Psoas muscle (tissue), 8 donors: ENCODE data around the gene ERICH3. TPM values are rescaled to one million over a fixed set of nuclear protein-coding genes. Genes with fewer than 3 reads are reported as not detected.

Experiments
- ATAC-seq, 4 donors: fragments of 200-7000 bp; cut with Tn5 transposase; one replicate each; pipeline ENCODE4 v1.9.1; 2020; ENCODE audit warnings: moderate library complexity in 3 of 4, mild to moderate bottlenecking in 2 of 4
- DNase-seq, 2 donors: peaks; one replicate each; pipeline ENCODE4 v3.0.0-alpha.2; 2020
- H3K27ac ChIP-seq: fragments of 200-600 bp; one replicate; pipeline ENCODE4 v1.8.0; 2022
- H3K27me3 ChIP-seq, 3 donors: fragments of 200-600 bp in 1 of 3; one replicate each; pipeline versions ENCODE4 v1.6.1 to v1.8.0; 2013 to 2022; ENCODE audit warnings: low read length in 2 of 3, mild to moderate bottlenecking in 2 of 3, moderate library complexity in 1 of 3; ENCODE audit not compliant: insufficient read depth in 3 of 3
- H3K36me3 ChIP-seq, 2 donors: fragments of 200-600 bp in 1 of 2; one replicate each; pipeline versions ENCODE4 v1.6.1 to v1.8.0; 2013 to 2022; ENCODE audit warnings: low read depth in 1 of 2, mild to moderate bottlenecking in 1 of 2, moderate library complexity in 1 of 2; ENCODE audit not compliant: insufficient read depth in 1 of 2
- H3K4me1 ChIP-seq: fragments of 200-600 bp; one replicate; pipeline ENCODE4 v1.8.0; 2022
- H3K4me3 ChIP-seq: fragments of 200-600 bp; one replicate; pipeline ENCODE4 v1.8.0; 2022; ENCODE audit warnings: mild to moderate bottlenecking
- H3K9me3 ChIP-seq: fragments of 200-600 bp; one replicate; pipeline ENCODE4 v1.8.0; 2022
- WGBS, 3 donors: extraction: QIAGEN DNeasy Blood & Tissue Kit; methylation state at CpG; one replicate each; pipeline versions ENCODE4 v1.1.6 to v1.1.7; 2013; 5-methylcytosine and 5-hydroxymethylcytosine counted together
- intact Hi-C, 2 donors: fragments of 100-400 bp; cut with DNase I; formaldehyde crosslinking; loops; one replicate each; pipeline versions ENCODE4 v1.11.0 to v1.14.2; 2022
- polyA plus RNA-seq, 3 donors: library from polyadenylated mRNA; stranded (reverse); fragments of 200-250 nt; gene quantifications; one replicate each; pipeline ENCODE4 v1.2.3, GENCODE V29; 2013
- total RNA-seq, 4 donors: library from RNA; stranded (reverse); fragmentation: NEBNext Ultra II Directional in 2 of 4; extraction: Animal tissue kit (Norgen Biotek cat#: 25700) in 2 of 4; gene quantifications; one replicate each; pipeline versions ENCODE4 v1.2.1 to v1.2.4, GENCODE V29; 2021 to 2023
- TF ChIP-seq, protein P1 (sequence below): fragments of 200-600 bp; IDR thresholded peaks from one replicate; pipeline ENCODE4 v1.8.0; 2022; ENCODE audit warnings: antibody characterized with exemption
- donor health status: healthy with polysubstance abuse.
- donor health status: DM: no; HTN: no; CAD: no; lungs with moderate emphysema.
- donor health status: Bipolar disorder and iron deficiency.
- donor health status: healthy.
- donor health status: DM: yes; HTN: yes; CAD: no.
- donor health status: DM: no; HTN: no; CAD: no.
- donor health status: DM: no; HTN: no; CAD: no.
- donor health status: DM: yes; HTN: yes; CAD: no.

ERICH3 gene
- total and polyA plus RNA-seq, 7 donors = 0.04 to 0.12 TPM; not detected in 5

DNA sequence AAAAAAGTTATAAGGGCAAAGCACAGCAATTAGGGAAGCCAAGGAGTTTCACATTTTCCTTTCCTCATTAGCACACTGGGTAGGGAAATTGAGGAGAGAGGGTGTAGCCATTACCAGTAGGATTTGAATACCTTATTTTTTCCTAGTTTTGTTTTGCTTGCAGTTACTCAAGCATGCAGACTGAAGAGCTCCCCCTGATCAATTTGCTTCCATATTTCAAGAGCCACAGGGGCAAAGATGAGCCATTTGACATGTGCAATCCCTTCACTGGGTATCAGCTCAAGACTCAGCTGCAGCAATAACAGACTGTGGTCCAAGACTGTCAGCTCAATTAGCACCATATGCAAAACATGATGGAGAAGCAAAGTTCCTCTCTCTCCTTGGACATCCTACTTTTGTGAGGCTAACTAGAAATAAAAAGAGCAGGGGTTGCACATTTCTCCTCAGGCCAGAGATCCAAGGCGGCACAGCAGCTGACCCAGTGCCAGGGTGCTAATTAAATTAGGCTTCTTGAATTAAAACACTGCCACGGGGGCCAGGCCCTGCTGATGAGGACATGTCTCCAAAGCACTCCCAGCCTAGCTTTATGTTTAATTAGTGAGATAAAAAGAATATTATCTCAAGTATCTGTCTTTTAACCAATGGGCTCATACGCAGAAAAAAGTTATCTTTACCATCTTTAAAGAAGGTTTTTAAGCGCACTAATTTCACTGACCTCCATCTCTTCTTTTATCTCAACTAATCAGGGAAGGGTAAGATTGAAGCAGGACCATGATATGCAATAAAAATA is 124.4 kb downstream of the ERICH3 start:
- no peaks in the 10 kb centered on the region for H3K27me3 ChIP-seq
- no peaks in the 10 kb centered on the region for H3K9me3 ChIP-seq
- TF ChIP-seq, protein P1, sequence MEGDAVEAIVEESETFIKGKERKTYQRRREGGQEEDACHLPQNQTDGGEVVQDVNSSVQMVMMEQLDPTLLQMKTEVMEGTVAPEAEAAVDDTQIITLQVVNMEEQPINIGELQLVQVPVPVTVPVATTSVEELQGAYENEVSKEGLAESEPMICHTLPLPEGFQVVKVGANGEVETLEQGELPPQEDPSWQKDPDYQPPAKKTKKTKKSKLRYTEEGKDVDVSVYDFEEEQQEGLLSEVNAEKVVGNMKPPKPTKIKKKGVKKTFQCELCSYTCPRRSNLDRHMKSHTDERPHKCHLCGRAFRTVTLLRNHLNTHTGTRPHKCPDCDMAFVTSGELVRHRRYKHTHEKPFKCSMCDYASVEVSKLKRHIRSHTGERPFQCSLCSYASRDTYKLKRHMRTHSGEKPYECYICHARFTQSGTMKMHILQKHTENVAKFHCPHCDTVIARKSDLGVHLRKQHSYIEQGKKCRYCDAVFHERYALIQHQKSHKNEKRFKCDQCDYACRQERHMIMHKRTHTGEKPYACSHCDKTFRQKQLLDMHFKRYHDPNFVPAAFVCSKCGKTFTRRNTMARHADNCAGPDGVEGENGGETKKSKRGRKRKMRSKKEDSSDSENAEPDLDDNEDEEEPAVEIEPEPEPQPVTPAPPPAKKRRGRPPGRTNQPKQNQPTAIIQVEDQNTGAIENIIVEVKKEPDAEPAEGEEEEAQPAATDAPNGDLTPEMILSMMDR = no peak
- DNase-seq (no peak), ATAC-seq (no peak)
- H3K4me3 ChIP-seq = no peak overlapping the region
- no peaks in the 10 kb centered on the region for H3K36me3 ChIP-seq
- no peaks in the 10 kb centered on the region for H3K4me1 ChIP-seq
- intact Hi-C loops = no loop called here
- H3K27ac ChIP-seq = no peak overlapping the region
- WGBS, 3 donors = 72 to 78% (median 75%) methylated on average over 4 of the region's 4 CpGs

DNA sequence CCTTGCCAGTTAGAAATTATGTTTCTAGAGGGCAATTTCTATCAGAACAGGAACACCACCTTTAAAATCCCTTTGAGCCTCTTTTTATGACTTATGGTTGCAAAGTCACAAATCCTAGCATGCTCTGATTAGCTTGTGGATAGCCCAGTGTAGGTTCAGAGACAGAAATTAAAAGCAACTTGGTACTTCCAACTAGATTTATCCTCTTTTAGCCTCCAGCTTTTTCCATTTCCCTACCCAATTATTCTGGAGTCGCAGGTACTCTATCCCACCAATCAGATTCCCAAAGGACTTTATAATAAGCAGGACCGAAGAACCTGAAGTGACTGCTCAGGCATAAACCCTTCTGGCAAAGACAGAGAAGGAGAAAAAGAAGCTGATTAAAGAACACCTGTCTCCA is 127.8 kb downstream of the ERICH3 start:
- no peak for ATAC-seq
- intact Hi-C loops = no loop called here
- DNase-seq = no peak
- Histone ChIP-seq H3K4me3 (no peak overlapping the region), H3K36me3 (no peaks in the 10 kb centered on the region), H3K27me3 (no peaks in the 10 kb centered on the region), H3K9me3 (no peaks in the 10 kb centered on the region), H3K4me1 (no peaks in the 10 kb centered on the region), H3K27ac (no peak overlapping the region)
- WGBS, 3 donors = 76 to 77% (median 76%) methylated on average over 2 of the region's 2 CpGs
- TF ChIP-seq, protein P1 = no peak

DNA sequence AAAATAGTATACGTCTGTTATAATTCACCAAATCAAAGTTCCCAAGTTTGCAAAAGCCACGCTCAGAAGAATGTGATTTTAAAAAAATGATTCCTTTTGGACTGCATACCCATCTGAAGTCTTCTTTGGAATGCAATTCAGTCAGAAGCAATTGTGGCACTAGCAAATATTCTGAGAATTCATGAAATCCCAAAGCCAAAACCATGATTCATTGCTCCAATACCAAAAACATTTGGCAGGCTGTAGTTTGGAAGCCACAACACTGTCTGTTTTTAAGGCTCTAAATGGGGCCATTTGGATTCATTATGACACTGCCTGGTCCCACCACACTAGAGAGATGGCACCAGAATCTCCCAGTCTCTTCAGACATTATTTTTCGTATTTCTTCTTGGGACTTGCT is 139.4 kb downstream of the ERICH3 start:
- no peak for ATAC-seq

DNA sequence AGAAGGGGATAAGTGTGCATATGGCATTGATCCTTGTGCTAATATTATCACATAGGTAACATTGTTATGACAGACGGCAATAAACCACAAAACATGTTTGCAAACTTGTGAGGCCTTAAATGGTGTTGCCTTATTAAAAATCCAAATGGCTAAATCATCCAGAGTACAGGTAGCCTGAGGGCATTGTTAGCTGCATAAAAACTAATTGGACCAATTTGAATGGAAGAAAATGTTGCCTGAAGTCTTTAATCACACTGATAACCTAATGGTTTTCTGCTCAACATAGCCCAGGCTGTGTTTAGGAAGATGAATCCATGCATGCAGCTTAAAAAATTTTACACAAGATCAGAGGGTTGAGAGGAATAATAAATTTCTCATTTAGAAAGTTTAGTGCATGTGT is 141.8 kb downstream of the ERICH3 start:
- H3K4me3 ChIP-seq = no peak overlapping the region
- H3K36me3 ChIP-seq = no peaks in the 10 kb centered on the region
- intact Hi-C loops = no loop called here
- TF ChIP-seq, protein P1 = no peak
- 80 to 94% (median 90%) methylated on average over 1 of the region's 1 CpG for WGBS, 3 donors
- no peaks in the 10 kb centered on the region for H3K4me1 ChIP-seq
- H3K9me3 ChIP-seq = no peaks in the 10 kb centered on the region
- no peak for ATAC-seq
- DNase-seq = no peak
- no peak overlapping the region for H3K27ac ChIP-seq
- no peaks in the 10 kb centered on the region for H3K27me3 ChIP-seq

More for the DNA sequence above, 139.4 kb downstream of the ERICH3 start:
- no peak for DNase-seq
- H3K27ac ChIP-seq = no peak overlapping the region
- H3K4me3 ChIP-seq = no peak overlapping the region
- no peaks in the 10 kb centered on the region for H3K27me3 ChIP-seq
- intact Hi-C loops = no loop called here
- no peaks in the 10 kb centered on the region for H3K36me3 ChIP-seq
- TF ChIP-seq, protein P1 = no peak
- WGBS, 3 donors = 39 to 52% (median 41%) methylated on average over 3 of the region's 3 CpGs
- H3K9me3 ChIP-seq = no peaks in the 10 kb centered on the region
- H3K4me1 ChIP-seq = no peaks in the 10 kb centered on the region

DNA sequence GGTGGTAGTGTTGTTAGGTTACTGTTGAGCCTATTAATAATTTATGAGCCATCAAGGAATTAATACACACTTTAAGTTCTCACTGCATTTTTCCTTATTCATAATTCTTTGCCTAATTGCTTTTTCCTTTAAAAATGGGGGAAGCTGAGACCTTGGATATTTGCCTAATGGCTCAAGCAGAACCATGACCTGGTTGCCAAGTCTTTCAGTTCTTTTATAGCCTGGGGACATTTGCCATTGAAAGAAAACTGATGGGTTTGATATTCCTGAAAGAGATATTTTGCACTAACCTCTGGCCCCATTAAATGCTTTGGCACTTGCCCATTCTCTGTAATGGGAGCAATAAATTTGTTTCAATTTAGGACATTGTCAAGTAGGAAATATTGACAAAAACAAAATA is 142.7 kb downstream of the ERICH3 start:
- Histone ChIP-seq H3K9me3 (no peaks in the 10 kb centered on the region), H3K36me3 (no peaks in the 10 kb centered on the region), H3K4me3 (no peak overlapping the region), H3K27ac (no peak overlapping the region), H3K27me3 (no peaks in the 10 kb centered on the region), H3K4me1 (no peaks in the 10 kb centered on the region)
- intact Hi-C loops = no loop called here
- ATAC-seq = no peak
- TF ChIP-seq, protein P1 = no peak
- DNase-seq = no peak
